Vagina (tissue), 2 donors: ENCODE results near the gene ABR. TPM values are rescaled to one million over a fixed set of nuclear protein-coding genes. Genes with fewer than 3 reads are reported as not detected.

Source experiments
- DNase-seq, 2 donors: peaks; one replicate each; pipeline ENCODE4 v3.0.0-alpha.2; 2017; ENCODE audit errors: extremely low spot score in 2 of 2
- H3K27ac ChIP-seq: fragments of 200-600 bp; sonication (generic); one replicate; pipeline ENCODE4 v1.5.1; 2019
- H3K27me3 ChIP-seq: fragments of 200-600 bp; sonication (generic); one replicate; pipeline ENCODE4 v1.5.1; 2019
- H3K36me3 ChIP-seq, 2 donors: fragments of 200-600 bp; sonication (generic); one replicate each; pipeline ENCODE4 v1.5.1; 2017 to 2019
- H3K4me1 ChIP-seq: fragments of 200-600 bp; sonication (generic); one replicate; pipeline ENCODE4 v1.5.1; 2019
- H3K4me3 ChIP-seq, 2 donors: fragments of 200-600 bp; sonication (generic); 1 replicate in 1 of 2; 2 replicates in 1 of 2; pipeline ENCODE4 v1.5.1; 2016 to 2019
- H3K9me3 ChIP-seq: fragments of 200-600 bp; sonication (generic); one replicate; pipeline ENCODE4 v1.5.1; 2019
- POLR2A ChIP-seq, 2 donors: fragments of 450-650 bp; IDR thresholded peaks; one replicate each; pipeline ENCODE4 v1.6.1; 2017; ENCODE audit warnings: antibody characterized with exemption in 2 of 2, mild to moderate bottlenecking in 2 of 2, moderate library complexity in 2 of 2
- POLR2AphosphoS5 ChIP-seq, 2 donors: sonication (generic); formaldehyde crosslinking; IDR thresholded peaks; one replicate each; pipeline ENCODE4 v1.9.0; 2017; ENCODE audit warnings: antibody characterized with exemption in 2 of 2, mild to moderate bottlenecking in 2 of 2, low read depth in 1 of 2; ENCODE audit not compliant: insufficient read depth in 1 of 2
- intact Hi-C: fragments of 100-400 bp; cut with DNase I; formaldehyde crosslinking; loops from one replicate; pipeline ENCODE4 v1.15.1; 2023
- total RNA-seq: library from RNA; depleted of rRNA; stranded (reverse); fragments of >200 nt; gene quantifications from one replicate; pipeline ENCODE4 v1.2.3, GENCODE V29; 2016
- TF ChIP-seq, protein P1 (sequence below), 3 experiments: fragments of 450-650 bp in 2 of 3; fragments of 200-600 bp in 1 of 3; sonication (generic) in 1 of 3; IDR thresholded peaks; one replicate each; pipeline ENCODE4 v1.5.1; 2017 to 2019; ENCODE audit warnings: antibody characterized with exemption in 3 of 3, mild to moderate bottlenecking in 2 of 3, moderate library complexity in 2 of 3

Gene ABR
- total RNA-seq, 1 donor from 2014 or later = 90.8 TPM

DNA sequence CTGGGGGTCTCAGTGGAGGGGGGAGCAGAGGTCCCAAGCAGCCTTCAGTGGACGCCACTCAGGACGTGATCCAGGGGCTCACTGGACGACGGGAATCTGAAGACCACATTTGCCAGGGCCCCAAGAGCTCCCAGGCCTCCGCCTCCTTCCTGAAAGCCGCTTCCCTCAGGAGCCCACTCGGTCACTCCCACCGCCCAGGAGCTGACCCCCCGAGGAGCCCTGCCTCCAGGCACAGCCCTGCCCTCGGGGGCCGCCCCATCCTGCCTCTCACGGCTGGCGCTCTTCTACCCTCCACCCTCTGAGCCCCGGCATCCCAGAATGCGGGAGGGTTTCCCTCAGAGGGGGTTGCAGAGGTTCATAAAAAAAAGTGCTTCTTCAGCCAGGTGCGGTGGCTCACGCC is 158.6 kb downstream of the ABR start:
- Histone ChIP-seq H3K36me3 (peaks cover 0 to 11% of the 10 kb centered on the region in 2 donors), H3K27ac (no peak overlapping the region), H3K9me3 (no peaks in the 10 kb centered on the region), H3K4me1 (peaks cover 14% of the 10 kb centered on the region), H3K4me3 (no peak overlapping the region), H3K27me3 (no peaks in the 10 kb centered on the region)
- DNase-seq = no peak
- intact Hi-C loops = no loop called here
- no peak for TF ChIP-seq POLR2AphosphoS5 (IDR thresholded peaks at IDR 0.05; ENCODE audit: insufficient read depth in 1 of 2, low read depth in 1 of 2)
- TF ChIP-seq, protein P1, sequence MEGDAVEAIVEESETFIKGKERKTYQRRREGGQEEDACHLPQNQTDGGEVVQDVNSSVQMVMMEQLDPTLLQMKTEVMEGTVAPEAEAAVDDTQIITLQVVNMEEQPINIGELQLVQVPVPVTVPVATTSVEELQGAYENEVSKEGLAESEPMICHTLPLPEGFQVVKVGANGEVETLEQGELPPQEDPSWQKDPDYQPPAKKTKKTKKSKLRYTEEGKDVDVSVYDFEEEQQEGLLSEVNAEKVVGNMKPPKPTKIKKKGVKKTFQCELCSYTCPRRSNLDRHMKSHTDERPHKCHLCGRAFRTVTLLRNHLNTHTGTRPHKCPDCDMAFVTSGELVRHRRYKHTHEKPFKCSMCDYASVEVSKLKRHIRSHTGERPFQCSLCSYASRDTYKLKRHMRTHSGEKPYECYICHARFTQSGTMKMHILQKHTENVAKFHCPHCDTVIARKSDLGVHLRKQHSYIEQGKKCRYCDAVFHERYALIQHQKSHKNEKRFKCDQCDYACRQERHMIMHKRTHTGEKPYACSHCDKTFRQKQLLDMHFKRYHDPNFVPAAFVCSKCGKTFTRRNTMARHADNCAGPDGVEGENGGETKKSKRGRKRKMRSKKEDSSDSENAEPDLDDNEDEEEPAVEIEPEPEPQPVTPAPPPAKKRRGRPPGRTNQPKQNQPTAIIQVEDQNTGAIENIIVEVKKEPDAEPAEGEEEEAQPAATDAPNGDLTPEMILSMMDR (IDR thresholded peaks at IDR 0.05) = no peak
- no peak for TF ChIP-seq POLR2A (IDR thresholded peaks at IDR 0.05)

DNA sequence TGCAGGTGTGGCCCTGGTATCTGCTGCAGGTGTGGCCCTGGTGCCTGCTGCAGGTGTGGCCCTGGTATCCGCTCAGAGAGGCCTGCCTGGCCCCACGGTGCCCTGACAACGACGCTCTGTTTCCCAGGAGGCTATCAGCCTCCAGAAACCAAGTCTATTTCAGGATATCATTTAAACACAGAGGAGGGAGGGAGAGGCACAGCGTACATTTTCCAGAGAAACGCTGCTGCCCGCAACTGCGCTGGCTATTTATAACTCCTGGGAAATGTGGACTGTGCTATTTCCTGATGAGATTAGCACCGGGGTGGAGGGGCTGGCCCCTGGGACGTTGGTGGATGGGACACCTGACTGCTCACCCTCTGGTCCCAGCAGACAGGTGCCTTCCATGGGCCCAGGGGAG is 160.3 kb downstream of the ABR start:
- Histone ChIP-seq H3K27ac (no peak overlapping the region), H3K4me1 (peaks cover 10% of the 10 kb centered on the region)

DNA sequence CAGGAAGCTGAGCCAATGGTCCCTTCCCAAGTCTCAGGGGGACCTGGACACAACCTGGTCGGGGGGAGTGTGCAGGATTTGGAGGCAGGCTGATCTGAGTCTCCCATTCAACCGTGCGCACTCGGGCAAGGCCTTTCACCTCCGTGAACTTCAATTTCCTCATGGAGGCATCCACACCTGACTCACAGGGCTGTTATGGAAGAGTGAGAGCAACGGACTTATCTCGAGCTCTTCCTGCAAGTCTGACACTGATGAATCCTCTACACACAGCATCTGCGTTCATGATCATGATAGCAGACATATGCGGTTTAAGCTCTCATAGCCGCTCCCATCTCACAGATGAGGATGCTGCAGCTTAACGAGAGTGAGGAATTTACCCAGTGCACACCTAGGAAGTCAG is 161.2 kb downstream of the ABR start:
- DNase-seq = no peak
- TF ChIP-seq POLR2AphosphoS5 (IDR thresholded peaks at IDR 0.05; ENCODE audit: insufficient read depth in 1 of 2, low read depth in 1 of 2) (no peak), POLR2A (IDR thresholded peaks at IDR 0.05) (no peak)
- TF ChIP-seq, protein P1 (IDR thresholded peaks at IDR 0.05) = no peak
- H3K27ac ChIP-seq = no peak overlapping the region
- H3K4me1 ChIP-seq = peaks cover 5% of the 10 kb centered on the region
- H3K4me3 ChIP-seq = no peak overlapping the region
- H3K36me3 ChIP-seq = peaks cover 0 to 11% of the 10 kb centered on the region in 2 donors
- no peaks in the 10 kb centered on the region for H3K27me3 ChIP-seq
- intact Hi-C loops = no loop called here
- no peaks in the 10 kb centered on the region for H3K9me3 ChIP-seq

More for the DNA sequence above, 160.3 kb downstream of the ABR start:
- TF ChIP-seq POLR2AphosphoS5 (IDR thresholded peaks at IDR 0.05; ENCODE audit: insufficient read depth in 1 of 2, low read depth in 1 of 2) = no peak
- TF ChIP-seq, protein P1 (IDR thresholded peaks at IDR 0.05) = no peak
- TF ChIP-seq POLR2A (IDR thresholded peaks at IDR 0.05) = no peak
- DNase-seq = no peak
- Histone ChIP-seq H3K4me3 (no peak overlapping the region), H3K9me3 (no peaks in the 10 kb centered on the region), H3K36me3 (peaks cover 0 to 11% of the 10 kb centered on the region in 2 donors), H3K27me3 (no peaks in the 10 kb centered on the region)
- intact Hi-C loops = no loop called here

DNA sequence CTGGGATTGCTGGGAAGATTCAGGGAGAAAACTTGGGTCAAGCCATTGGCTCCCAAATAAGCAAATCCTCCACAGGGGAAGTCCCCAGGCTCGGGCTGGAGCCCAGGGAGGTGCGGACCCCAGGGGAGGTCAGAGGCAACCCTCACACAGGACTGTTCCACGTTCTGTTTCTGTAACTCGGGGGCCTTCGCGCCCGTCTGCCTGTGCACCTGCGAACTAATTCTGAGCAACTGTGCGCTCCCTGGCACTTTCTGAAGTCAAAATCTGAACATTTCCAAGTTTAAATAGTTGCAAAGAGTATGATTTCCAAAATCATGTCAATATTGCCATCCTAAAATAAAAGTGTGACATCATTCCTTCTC is 166.1 kb downstream of the ABR start:
- Histone ChIP-seq H3K4me1 (peaks cover 16% of the 10 kb centered on the region), H3K27ac (no peak overlapping the region), H3K27me3 (no peaks in the 10 kb centered on the region), H3K36me3 (peaks cover 0 to 37% of the 10 kb centered on the region in 2 donors), H3K9me3 (no peaks in the 10 kb centered on the region), H3K4me3 (no peak overlapping the region)
- TF ChIP-seq POLR2A (IDR thresholded peaks at IDR 0.05) (no peak), POLR2AphosphoS5 (IDR thresholded peaks at IDR 0.05; ENCODE audit: insufficient read depth in 1 of 2, low read depth in 1 of 2) (no peak)
- TF ChIP-seq, protein P1 (IDR thresholded peaks at IDR 0.05) = no peak
- intact Hi-C loops = no loop called here
- DNase-seq = no peak

DNA sequence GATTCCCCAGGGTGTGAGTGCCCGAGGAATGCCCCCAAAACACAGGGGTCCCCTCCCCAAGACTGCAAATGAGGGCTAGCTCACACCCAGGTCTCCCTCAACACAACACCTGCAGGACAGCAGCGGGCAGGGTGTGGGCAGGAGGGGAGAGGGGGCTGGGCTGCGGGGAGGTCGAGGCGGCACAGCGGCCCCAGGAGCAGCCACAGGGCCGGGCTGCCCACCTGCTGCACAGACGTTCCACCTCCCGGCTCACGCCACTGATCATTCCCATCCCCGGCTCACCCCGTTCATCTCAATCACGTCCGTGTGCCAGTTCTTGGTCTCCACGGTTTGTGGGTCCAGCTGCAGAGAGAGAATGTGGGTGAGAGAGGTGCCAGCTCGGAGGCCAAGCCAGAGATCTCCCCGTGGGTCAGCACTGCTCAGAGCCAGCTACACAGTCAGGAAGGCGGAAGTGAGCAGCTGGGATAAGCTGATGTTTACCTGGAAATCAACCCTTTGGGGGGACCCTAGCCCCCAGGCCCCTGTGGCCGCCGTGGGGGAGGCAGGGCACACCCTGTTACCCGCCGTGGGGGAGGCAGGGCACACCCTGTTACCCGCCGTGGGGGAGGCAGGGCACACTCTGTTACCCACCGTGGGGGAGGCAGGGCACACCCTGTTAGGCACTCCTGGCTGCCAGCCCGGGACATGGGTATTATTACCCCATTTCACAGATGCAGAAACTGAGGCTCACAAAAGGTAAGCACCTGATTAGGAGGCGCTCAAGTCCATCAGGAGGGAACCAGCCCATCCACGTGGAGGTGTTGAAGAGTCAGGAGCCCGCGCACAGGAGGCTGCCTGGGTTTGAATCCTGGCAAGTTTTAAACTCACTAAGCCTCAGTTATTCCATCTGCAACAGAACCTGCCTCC is 166.7 kb downstream of the ABR start:
- intact Hi-C loops = no loop called here
- no peak overlapping the region for H3K4me3 ChIP-seq
- H3K36me3 ChIP-seq = peaks cover 0 to 37% of the 10 kb centered on the region in 2 donors
- TF ChIP-seq POLR2A (IDR thresholded peaks at IDR 0.05) (no peak), POLR2AphosphoS5 (IDR thresholded peaks at IDR 0.05; ENCODE audit: insufficient read depth in 1 of 2, low read depth in 1 of 2) (no peak)
- TF ChIP-seq, protein P1 (IDR thresholded peaks at IDR 0.05) = no peak
- H3K9me3 ChIP-seq = no peaks in the 10 kb centered on the region
- H3K27me3 ChIP-seq = no peaks in the 10 kb centered on the region
- no peak overlapping the region for H3K27ac ChIP-seq
- DNase-seq = no peak
- H3K4me1 ChIP-seq = peaks cover 19% of the 10 kb centered on the region
